Left hindlimb (tissue), 1 donor: ENCODE measurements around the gene DUOXA1.

Experiments used
- DNase-seq: peaks from one replicate; pipeline ENCODE4 v3.0.0-alpha.2; 2018

The DUOXA1 gene

GRCh38 chr15:45129651-45130129 lies at the start of gene DUOXA1, which contains the start of gene DUOX1:
DUOXA1 (minus strand) TSS chr15:45129879; CDS start chr15:45123014, 6,865 bp downstream.
DUOX1 (plus strand) TSS chr15:45129994; CDS start chr15:45131967, 1,973 bp downstream.
- DNase-seq: no peak

DNA sequence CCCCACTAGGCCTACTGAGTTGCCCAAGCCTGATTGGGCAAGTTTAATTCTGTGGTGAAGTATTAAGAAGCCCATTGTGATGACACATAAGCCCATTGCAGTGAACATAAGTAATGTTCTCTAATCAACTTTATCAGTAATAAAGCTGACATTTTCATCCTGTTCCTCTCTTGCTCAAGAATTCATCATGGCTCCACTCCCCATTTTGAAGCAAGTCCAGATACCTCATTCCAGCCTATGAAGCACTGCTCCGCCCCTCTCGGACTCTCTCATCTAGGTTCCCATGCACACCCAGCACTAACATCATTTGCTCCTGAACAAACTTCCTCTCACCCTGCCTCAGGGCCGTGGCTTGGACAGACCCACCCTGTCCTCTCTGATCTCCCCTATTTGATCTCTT lies 47.6 kb upstream of the DUOXA1 start:
- DNase-seq: no peak

DNA sequence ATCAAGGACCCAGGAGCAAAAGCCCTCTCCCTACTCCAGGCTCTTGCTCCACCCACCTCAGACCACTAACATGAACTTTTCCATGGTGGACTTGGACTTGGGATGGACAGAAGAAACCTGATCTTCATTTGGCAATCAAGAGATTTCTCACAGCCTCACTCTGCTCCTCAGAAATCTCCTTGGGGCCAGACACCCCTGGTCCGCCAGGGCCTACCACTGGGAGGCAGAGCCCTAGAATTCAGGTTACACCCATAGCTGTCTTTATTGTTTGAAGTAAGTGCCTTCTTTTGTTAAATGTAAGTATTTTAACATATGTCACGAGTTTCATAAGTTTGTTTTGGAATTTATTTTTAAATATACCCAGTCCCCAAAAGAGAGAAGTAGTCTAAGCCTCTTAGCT lies 44.9 kb upstream of the DUOXA1 start:
- DNase-seq: no peak

DNA sequence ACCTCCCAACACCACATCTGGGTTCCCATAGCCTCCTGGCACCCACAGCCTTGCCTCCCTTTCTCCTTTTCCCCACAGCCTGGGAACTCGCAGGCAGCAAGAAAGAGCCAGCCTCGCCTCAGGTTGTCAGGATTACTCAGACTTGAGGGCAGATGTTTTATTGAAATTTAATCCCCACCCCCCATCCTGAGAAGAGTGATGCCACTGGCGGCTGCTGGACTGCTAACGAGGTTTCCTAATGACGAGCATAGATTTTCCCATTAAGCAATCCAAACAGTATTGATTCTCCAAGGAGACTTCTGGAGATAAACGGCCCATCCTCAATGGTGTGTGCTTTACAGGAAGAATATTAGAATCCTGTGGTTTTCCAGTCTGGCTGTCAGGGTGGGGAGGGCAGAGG lies 44.4 kb upstream of the DUOXA1 start:
- DNase-seq: no peak

GRCh38 chr15:45171912-45172311 lies 42.2 kb upstream of the DUOXA1 start:
- peak; percentile 18 for DNase-seq

- no peak for DNase-seq
These were observed 40.2 kb upstream of the DUOXA1 start for GRCh38 chr15:45169608-45170480.

GRCh38 chr15:45168751-45169551 lies 39.3 kb upstream of the DUOXA1 start:
- DNase-seq: peak; percentile 28

- DNase-seq: no peak
These were observed 38.6 kb upstream of the DUOXA1 start for GRCh38 chr15:45168286-45168685.

DNA sequence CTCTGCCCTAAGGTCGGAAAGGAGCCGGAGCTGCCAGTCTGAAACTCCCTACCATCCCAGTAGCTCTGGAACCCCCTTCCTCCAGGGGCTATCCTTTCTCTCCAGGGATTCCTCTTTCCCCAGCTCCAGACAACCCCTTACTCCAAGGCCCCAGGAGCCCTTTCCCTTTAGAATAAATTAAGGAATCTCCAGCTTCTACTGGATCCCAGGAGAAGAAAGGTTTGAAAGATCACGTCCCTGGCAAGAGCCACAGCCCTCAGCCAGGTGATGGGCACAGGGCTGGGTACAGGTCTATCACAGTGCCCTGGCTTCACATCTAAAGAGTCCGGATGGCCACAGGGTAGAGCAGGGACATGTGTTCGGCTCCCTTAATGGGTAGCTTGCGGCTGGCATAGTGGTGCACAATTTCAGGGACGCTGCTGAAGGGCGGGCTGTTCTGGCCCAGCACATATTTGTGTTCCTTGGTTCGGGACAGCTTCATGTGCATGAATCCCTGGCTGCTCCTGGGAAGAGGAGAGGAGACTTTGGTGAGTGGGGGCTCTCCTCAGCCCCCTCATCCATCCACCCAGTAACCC lies 38.0 kb upstream of the DUOXA1 start:
- peak; percentile 32 for DNase-seq

DNA sequence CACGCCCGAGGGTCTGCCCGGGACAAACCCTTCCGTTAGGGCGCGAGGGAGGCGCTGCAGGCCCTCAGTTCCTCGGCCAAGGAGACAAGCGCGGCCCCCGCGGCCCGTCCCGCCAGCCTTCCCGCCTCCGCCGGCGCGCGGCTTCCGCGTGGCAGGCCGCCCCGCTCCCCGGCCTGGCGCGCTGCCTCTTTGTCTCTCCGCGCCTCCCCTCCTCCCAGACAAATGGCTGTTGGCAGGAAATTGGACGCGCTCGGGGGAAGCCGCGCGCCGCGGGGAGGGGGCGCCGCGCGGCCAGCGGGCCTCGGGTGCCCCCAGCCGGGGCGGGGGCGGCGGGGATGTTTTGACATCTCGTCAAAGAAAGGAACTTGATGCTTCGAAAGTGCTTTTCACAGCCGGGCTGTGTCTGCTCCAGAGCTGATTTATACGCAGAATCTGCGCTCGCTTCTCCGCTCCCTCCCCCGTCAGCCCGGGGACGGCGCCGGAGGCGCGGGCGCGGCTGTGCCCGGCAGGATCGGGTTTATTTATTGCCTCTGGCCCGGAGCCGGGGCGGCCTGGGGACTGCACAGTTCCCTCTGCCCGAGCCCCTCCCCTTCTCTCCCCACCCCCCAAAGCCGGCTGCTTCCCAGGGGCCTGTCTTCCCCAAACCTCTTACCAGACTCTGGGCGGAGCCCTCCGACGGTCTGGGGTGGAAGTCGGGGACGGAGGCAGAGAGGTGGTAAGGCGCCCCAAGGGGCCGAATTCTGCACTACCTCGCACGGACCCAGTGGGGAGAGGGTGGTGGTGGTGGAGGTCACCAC lies 37.4 kb upstream of the DUOXA1 start:
- peak; percentile 89 for DNase-seq

DNA sequence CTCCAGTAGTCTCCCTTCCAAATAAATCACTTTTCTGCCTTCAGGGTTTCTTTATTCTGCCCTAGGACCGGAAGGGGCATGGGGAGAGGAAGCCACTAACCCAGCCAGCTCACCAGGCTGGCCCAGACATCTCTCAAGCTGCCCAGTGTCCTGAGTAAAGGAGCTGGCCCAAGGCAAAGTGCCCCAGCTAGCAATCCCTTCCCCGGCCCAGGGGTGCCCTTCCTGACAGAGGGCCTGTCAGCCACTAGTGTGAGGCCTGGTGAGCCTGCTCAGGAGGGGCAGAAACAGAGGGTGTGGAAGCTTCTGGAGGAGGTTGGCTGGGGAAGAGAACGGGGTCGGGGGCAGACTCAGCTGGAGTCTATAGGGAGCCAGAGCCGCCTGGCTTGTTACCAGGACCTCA lies 35.9 kb upstream of the DUOXA1 start:
- no peak for DNase-seq

- DNase-seq: no peak
These were observed 35.2 kb upstream of the DUOXA1 start for GRCh38 chr15:45164914-45165313.

GRCh38 chr15:45163508-45163856 lies 33.8 kb upstream of the DUOXA1 start:
- no peak for DNase-seq

DNA sequence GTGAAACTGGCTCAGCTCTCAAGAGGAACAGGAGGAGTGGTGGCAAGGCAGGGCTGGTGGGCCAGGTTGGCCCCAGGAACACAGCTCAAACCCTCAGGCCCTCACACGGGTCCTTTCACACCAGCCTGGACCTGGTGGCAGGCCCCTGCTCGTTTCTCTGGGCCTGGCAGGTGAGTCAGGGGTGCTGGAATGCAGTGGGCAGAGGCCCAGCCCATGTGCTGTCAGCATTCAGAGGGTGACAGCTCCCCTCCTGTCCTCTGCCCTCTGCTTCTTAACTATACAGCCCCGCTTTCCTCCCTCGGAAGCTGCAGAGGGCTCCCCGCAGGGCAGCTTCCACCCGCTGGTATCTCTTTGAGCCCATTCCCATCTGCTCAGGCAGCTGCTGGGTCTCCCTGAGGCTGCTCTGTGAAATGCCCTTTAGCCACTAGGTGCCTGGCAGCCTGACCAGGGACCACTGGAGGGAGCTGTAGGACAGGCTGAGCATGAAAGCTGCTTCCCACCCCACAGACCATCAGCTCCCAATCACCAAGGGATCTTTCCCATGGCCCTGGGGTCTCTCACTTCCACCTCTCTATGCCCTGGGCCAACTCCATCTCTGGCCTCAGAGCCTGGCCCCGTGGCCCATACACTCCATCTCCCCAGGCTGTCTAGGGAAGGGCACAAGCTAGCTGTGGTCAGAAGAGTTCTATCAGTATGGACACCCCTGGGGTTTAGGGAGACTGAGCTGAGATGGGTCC lies 33.3 kb upstream of the DUOXA1 start:
- peak; percentile 81 for DNase-seq

DNA sequence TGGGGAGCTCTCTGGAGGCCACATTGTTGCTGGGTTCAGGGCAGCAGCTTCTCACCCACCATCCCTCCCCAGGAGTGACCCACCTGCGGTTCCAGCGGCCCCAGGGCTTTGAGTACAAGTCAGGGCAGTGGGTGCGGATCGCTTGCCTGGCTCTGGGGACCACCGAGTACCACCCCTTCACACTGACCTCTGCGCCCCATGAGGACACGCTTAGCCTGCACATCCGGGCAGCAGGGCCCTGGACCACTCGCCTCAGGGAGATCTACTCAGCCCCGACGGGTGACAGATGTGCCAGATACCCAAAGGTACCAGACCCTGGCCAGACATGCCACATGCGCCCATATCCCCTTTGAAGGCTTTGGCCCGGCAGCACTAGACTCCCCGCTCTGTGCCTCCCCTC lies 32.0 kb upstream of the DUOXA1 start:
- DNase-seq: no peak

GRCh38 chr15:45157974-45158373 lies 28.3 kb upstream of the DUOXA1 start:
- DNase-seq: no peak

- DNase-seq: no peak
These were observed 27.2 kb upstream of the DUOXA1 start for GRCh38 chr15:45156744-45157455.

DNA sequence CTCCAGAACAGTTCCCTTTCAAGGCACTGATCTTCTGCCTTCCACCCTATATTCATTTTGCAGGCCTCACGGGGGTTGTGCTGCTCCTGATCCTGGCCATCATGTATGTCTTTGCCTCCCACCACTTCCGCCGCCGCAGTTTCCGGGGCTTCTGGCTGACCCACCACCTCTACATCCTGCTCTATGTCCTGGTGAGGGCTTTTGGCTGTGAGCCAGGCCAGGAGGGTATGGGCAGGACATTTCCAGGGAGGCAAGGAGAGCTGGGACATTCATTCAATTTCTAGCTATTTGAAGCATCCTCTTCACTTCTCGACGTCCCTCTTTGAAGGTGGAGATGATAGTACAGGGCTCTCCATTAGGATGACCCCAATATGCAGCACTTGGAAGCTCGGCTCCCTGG lies 26.1 kb upstream of the DUOXA1 start:
- no peak for DNase-seq

- no peak for DNase-seq
These were observed 22.5 kb upstream of the DUOXA1 start for GRCh38 chr15:45151998-45152828.

DNA sequence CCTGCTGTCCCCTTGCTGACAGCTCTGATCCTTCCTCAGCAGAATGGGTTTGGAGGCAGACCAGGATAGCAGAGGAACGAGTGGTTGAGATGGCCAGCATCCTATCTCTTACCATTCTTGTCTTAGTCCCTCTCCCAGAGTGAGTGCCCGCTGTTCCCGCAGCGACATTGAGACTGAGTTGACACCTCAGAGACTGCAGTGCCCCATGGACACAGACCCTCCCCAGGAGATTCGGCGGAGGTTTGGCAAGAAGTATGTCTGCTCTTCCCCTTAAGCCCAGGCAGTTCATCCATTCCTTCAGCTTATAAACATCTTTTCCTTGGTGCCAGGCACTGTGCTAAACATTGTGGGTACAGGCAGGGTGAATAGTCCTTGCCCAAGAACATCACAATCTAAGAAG lies 21.3 kb upstream of the DUOXA1 start:
- DNase-seq: no peak
